HL-60 (cell line): ENCODE results near the gene TMEM223.

Experiments
- CTCF ChIP-seq: IDR thresholded peaks from one replicate; pipeline ENCODE4 v1.5.1; 2011; ENCODE audit warnings: low read length, control low read depth, inconsistent platforms; ENCODE audit not compliant: insufficient read depth
- POLR2AphosphoS5 ChIP-seq: IDR thresholded peaks from 2 replicates; pipeline ENCODE4 v1.6.1; 2012; ENCODE audit warnings: low read depth
- REST ChIP-seq: IDR thresholded peaks from 2 replicates; pipeline ENCODE4 v1.6.1; 2012; ENCODE audit warnings: low read depth; ENCODE audit not compliant: insufficient replicate concordance
- SPI1 ChIP-seq: IDR thresholded peaks from 2 replicates; pipeline ENCODE4 v1.6.1; 2012; ENCODE audit warnings: low read depth, mild to moderate bottlenecking, borderline replicate concordance

GRCh38 chr11:62777389-62777788, 14.4 kb downstream of the TMEM223 start:
- TF ChIP-seq CTCF = no peak
- TF ChIP-seq SPI1 = no peak
- no peak for TF ChIP-seq POLR2AphosphoS5
- TF ChIP-seq REST = no peak
